ENCODE data around the gene AQP9. TPM values are rescaled to one million over a fixed set of nuclear protein-coding genes. Genes with fewer than 3 reads are reported as not detected.

The AQP9 gene
- total and polyA plus RNA-seq, 8 donors: 0.06 to 137 (median 0.24) TPM; not detected in 1

DNA sequence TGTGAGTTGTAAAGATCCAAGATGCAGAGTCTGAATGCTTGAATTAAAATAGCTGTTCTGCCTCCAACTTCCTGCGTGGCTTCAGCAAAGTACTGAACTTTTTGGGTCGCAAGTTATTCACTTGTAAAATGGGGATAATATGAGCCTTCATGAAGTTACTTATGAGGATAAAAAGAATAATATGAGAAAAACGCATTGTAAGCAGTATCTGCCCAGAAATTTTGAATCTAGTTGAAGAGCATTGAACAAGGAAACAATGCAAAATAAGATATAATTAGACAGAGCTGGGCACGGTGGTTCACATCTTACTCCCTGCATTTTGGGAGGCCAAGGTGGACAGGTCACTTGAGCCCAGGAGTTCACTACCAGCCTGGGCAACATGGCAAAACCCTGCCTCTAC is 37.8 kb downstream of the AQP9 start:
- intact Hi-C loops (cut with DNase I): no loop called here
- ATAC-seq: no peak
- no peaks in the 10 kb centered on the region for H3K9me3 ChIP-seq
- peaks cover 0 to 100% of the 10 kb centered on the region in 2 donors for H3K36me3 ChIP-seq
- H3K27me3 ChIP-seq: peaks cover 0 to 6% of the 10 kb centered on the region in 2 donors
- no peak overlapping the region for H3K27ac ChIP-seq
- H3K4me1 ChIP-seq: no peaks in the 10 kb centered on the region
- TF ChIP-seq CTCF (IDR thresholded peaks at IDR 0.05): no peak
- DNase-seq: no peak
- no peak overlapping the region for H3K4me3 ChIP-seq

DNA sequence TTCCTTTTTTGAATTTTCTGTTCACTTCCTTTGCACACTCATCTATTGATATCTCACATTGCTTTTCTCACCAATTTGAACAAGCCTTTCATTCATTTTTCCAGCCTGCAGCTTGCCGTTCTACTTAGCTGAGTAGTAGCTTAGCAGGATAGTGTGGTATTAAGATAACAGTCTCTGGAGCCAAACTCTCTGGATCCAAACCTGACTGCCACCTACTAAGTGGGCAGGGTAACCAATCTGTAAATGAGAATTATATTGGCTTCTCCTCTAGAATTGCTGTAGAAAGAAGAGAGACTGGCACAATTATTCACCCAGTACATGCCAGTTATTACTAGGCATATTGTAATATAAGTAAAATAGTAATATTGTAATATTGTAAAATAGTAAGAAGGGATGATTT is 40.5 kb downstream of the AQP9 start:
- no peak for TF ChIP-seq CTCF (IDR thresholded peaks at IDR 0.05)

DNA sequence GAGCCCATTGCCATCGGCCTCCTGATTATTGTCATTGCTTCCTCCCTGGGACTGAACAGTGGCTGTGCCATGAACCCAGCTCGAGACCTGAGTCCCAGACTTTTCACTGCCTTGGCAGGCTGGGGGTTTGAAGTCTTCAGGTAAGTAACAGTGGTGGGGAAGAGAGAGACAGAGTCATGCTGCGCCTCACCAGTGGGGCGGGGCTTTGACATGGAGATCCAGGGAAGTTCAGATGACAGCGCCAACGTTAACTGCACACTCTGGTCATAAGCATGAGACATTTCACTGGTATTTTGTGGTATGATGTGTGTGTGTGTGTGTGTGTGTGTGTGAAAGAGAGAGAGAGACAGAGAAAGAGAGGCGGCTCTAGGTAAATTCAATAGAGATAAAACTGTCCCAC is 41.0 kb downstream of the AQP9 start:
- H3K27ac ChIP-seq: no peak overlapping the region

More for the DNA sequence above, 40.5 kb downstream of the AQP9 start:
- H3K9me3 ChIP-seq: no peaks in the 10 kb centered on the region
- no peaks in the 10 kb centered on the region for H3K4me1 ChIP-seq
- H3K27ac ChIP-seq: no peak overlapping the region
- DNase-seq (no peak), ATAC-seq (no peak)
- intact Hi-C loops (cut with DNase I): no loop called here
- no peak overlapping the region for H3K4me3 ChIP-seq
- peaks cover 0 to 19% of the 10 kb centered on the region in 2 donors for H3K27me3 ChIP-seq
- peaks cover 0 to 99% of the 10 kb centered on the region in 2 donors for H3K36me3 ChIP-seq

GRCh38 chr15:58179741-58180381 is 41.7 kb downstream of the AQP9 start:
- intact Hi-C loops (cut with DNase I): no loop called here

More for the DNA sequence above, 41.0 kb downstream of the AQP9 start:
- DNase-seq: no peak
- peaks cover 0 to 19% of the 10 kb centered on the region in 2 donors for H3K27me3 ChIP-seq
- no peak for ATAC-seq
- no peak for TF ChIP-seq CTCF (IDR thresholded peaks at IDR 0.05)
- H3K4me1 ChIP-seq: no peaks in the 10 kb centered on the region
- peaks cover 0 to 99% of the 10 kb centered on the region in 2 donors for H3K36me3 ChIP-seq
- H3K4me3 ChIP-seq: no peak overlapping the region
- H3K9me3 ChIP-seq: no peaks in the 10 kb centered on the region
- intact Hi-C loops (cut with DNase I): no loop called here

More at GRCh38 chr15:58179741-58180381, 41.7 kb downstream of the AQP9 start:
- Histone ChIP-seq H3K27ac (no peak overlapping the region), H3K4me1 (no peaks in the 10 kb centered on the region), H3K9me3 (no peaks in the 10 kb centered on the region), H3K27me3 (peaks cover 0 to 19% of the 10 kb centered on the region in 2 donors), H3K4me3 (no peak overlapping the region), H3K36me3 (peaks cover 0 to 99% of the 10 kb centered on the region in 2 donors)
- no peak for DNase-seq
- no peak for TF ChIP-seq CTCF (IDR thresholded peaks at IDR 0.05)
- no peak for ATAC-seq

All from left lung (tissue), 10 donors.